GM12874 (cell line): Measurements from ENCODE around the gene NECAB2.

Experiments
- TF ChIP-seq, protein P1 (sequence below): IDR thresholded peaks from 2 replicates; pipeline ENCODE4 v1.5.1; 2011; ENCODE audit warnings: low read depth, mild to moderate bottlenecking, control low read depth, low read length, moderate library complexity; ENCODE audit not compliant: insufficient read depth

The NECAB2 gene

DNA sequence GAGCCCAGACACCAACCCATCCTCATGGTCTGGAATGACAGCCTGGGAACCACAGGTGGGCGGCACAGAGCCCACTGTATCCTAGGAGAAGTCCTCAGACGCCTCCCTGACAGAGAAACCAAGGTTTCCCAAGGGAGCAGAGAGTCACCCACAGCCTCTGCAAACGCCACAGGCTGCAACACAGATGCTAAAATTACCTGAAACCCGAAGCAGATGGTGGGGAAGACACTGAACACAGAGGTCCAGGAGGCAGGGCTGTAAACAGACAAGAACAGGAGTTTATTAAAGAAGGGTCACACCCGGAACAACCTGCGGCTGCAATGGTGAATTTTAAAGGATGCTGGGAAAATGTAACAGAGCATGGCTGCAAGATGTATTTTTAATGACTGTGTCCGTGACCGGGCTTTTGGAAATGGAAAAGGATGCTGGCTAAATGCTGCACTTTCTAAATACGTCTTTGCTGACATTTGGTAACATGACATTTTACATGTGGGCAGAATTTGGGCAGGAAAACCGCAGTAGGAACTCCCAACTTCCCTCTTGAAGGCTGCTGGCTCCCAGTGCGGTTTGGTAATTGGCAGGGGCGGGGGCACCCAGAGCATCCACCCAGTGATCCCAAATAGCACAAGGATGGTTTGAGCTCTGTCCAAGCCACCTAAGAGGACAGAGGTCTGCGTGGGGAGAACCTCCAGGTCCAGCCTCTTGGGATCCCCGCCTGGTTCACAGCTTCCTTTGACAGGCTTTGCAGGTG is 61.4 kb downstream of the NECAB2 start:
- TF ChIP-seq, protein P1, sequence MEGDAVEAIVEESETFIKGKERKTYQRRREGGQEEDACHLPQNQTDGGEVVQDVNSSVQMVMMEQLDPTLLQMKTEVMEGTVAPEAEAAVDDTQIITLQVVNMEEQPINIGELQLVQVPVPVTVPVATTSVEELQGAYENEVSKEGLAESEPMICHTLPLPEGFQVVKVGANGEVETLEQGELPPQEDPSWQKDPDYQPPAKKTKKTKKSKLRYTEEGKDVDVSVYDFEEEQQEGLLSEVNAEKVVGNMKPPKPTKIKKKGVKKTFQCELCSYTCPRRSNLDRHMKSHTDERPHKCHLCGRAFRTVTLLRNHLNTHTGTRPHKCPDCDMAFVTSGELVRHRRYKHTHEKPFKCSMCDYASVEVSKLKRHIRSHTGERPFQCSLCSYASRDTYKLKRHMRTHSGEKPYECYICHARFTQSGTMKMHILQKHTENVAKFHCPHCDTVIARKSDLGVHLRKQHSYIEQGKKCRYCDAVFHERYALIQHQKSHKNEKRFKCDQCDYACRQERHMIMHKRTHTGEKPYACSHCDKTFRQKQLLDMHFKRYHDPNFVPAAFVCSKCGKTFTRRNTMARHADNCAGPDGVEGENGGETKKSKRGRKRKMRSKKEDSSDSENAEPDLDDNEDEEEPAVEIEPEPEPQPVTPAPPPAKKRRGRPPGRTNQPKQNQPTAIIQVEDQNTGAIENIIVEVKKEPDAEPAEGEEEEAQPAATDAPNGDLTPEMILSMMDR: no peak

DNA sequence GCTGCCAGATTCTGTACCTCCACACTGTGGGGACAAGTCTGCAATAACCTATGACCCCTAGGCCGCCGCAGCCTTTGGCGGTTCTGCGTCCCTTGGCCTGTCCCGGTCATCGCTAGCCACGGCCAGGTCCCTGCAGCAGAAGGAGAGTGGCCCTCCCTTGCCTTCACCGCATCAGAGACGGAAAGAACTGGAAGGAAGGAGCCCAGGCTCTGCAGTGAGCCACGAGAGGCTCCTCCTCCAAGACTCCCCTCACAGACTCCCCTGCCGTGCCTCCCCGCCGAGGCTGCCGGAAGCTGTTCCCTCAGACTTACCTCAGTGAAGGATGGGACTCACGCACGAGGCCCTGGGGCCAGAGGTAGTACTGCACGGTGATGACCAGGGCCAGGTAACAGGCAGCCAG is 63.5 kb downstream of the NECAB2 start:
- TF ChIP-seq, protein P1: no peak

DNA sequence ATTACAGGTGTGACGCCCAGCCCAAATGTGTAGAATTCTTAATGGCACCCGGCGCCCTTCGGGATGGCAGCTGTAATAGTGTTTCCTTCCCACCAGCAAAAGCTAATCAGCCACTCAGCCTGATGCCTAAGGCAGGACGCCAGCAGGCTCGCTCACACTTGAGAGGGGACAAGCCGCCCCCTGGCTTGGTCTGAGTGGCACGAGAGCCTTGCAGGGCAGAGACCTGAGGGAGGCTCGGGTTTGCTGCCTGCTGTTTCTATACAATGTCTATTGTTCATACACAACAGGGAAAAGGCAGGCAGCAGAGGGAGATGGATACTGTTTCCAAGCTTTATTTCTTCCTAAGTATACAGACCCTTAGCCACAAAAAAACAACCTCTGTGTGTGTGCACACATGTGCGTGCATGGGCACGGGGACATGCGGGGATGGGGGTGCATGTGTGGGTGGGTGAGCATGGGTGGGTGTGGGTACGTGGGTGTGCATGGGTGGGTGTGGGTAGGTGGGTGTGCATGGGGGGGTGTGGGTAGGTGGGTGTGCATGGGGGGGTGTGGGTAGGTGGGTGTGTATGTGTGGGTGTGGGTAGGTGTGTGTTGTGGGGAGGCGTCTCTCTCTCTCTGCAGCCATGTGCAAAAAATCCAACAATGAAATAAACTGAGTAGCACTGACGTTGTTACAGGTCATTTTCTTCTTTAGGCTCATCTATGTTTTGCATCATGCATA is 64.6 kb downstream of the NECAB2 start:
- TF ChIP-seq, protein P1: no peak

DNA sequence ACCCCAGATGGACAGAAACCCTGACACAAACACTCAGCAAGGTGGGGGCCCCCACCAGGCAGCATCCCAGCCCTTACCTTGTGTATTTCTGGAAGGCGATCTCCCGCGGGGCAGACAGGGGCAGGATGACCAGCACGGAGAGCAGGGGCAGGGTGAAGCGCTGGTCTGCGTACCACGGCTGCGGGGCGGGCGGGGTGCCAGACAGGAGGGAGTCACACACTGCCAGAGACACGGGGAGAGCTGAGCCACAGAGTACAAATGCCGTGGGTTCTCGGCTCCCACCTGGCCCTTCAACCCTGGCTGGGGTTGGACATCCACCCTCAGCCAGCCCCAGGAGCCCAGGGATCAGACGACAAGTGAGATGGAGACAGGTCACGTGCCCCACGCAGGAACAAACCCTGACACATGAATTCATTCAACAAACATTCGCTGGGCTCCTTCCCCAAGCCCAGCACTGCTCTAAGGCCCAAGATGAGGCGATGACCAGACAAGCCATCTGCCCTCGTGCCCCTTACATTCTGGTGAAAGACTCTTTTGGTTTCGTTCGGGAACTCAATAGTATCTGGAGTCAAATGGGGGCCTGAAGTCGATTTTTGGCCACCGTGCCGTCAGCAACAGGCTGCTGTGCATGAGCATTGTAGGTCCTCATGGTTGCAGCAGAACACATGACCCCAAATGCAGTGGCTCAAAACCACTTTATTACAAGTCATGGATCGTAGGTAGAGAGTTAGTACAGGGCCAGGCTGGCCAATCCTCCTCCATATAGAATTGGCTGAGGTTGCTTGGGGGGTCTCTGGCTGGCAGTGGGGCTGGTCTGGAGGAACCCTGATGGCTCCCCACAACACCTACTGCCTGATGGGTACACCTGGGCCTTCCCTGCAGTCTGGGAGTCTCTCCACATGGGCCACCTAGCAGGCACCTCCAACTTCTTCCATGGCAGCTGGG is 65.5 kb downstream of the NECAB2 start:
- TF ChIP-seq, protein P1: no peak

DNA sequence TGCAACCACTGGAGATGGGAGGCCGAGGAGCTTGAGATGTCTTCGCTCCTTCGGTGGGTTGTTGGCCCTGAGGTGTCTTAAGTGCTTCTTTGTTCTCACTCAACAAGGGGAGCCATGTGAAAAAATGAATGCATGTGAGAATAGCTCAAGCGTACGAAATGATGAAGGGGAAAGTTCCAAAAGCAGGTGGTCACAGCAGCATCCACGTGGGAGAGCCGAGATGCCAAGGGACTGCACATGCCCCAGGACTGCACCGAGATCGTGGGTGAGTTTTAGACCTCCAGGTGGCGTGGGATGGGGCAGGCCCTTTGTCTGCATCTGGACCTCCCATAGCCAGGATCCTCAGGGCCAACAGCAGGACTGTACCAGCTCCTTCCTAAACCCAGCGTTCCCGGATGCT is 66.5 kb downstream of the NECAB2 start:
- TF ChIP-seq, protein P1: no peak

DNA sequence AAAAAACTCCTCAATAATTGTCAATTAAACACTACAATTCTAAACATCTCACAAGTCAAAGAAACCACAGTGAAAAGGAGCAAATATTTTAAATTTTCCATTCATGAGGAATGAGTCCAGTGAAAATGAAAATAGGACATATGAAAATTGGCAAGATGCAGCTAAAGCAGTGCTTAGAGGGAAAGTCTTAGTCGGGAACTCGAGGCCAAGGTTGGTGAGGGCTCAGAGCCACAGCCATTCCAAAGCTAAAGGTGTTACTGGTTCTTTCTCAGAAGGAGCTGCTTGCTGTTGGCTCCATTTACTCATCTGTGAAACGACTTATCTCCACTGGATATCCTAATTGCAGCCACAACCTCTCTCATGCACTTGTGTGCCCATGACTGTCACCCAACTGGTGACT is 68.1 kb downstream of the NECAB2 start:
- TF ChIP-seq, protein P1: no peak

DNA sequence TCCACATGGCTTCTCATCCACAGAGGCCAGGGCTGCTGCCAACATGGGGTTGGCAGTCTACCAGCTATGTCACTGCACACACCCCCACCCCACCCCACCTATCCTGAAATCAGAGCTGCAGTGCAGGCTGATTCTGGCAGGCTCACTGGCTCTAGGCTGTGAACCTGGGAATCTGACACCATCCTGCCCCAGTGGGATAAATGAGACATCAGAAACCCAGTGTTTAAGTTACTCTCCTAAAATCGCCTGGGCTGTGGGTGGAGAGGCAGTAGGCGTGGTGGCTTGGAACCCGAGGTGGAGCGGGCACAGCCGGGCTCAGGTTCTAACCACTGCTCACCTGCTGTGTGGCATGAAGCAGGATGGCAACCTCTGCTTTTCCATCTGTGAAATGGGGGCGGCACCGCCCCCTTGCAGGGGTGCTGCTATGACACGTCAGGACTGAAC is 69.0 kb downstream of the NECAB2 start:
- TF ChIP-seq, protein P1: no peak
